Osteoblast (primary cell): ENCODE data around the gene PRR5L. TPM values are rescaled to one million over a fixed set of nuclear protein-coding genes. Genes with fewer than 3 reads are reported as not detected.

Experiments used
- DNase-seq: peaks from one replicate; pipeline ENCODE4 v3.0.0; 2011; ENCODE audit warnings: low spot score, mixed read lengths; ENCODE audit not compliant: insufficient read length; ENCODE audit errors: missing footprints
- H2AFZ ChIP-seq: 2 replicates; pipeline ENCODE4 v1.6.0; 2011; ENCODE audit warnings: mild to moderate bottlenecking, low read length
- H3K27ac ChIP-seq: 2 replicates; pipeline ENCODE4 v1.5.1; 2011; ENCODE audit warnings: mild to moderate bottlenecking, low read depth, low read length, moderate library complexity
- H3K27me3 ChIP-seq: 2 replicates; pipeline ENCODE4 v1.6.0; 2012; ENCODE audit warnings: mild to moderate bottlenecking, control low read depth, inconsistent platforms, low read length, moderate library complexity; ENCODE audit not compliant: insufficient read depth
- H3K36me3 ChIP-seq: 2 replicates; pipeline ENCODE4 v1.5.1; 2011; ENCODE audit warnings: mild to moderate bottlenecking, low read length, control low read depth, moderate library complexity; ENCODE audit not compliant: insufficient read depth
- H3K4me1 ChIP-seq: 2 replicates; pipeline ENCODE4 v1.5.1; 2011; ENCODE audit warnings: mild to moderate bottlenecking, low read length, control low read depth, moderate library complexity; ENCODE audit not compliant: insufficient read depth
- H3K4me2 ChIP-seq: 2 replicates; pipeline ENCODE4 v1.6.0; 2011; ENCODE audit warnings: mild to moderate bottlenecking, low read length; ENCODE audit not compliant: insufficient read depth
- H3K4me3 ChIP-seq: fragments of 200-600 bp; sonication (generic); 3 replicates; pipeline ENCODE4 v1.5.1; 2012; ENCODE audit warnings: mild to moderate bottlenecking, low read length, inconsistent platforms; ENCODE audit not compliant: insufficient read depth
- H3K79me2 ChIP-seq: 2 replicates; pipeline ENCODE4 v1.6.0; 2012; ENCODE audit warnings: mild to moderate bottlenecking, low read length, control low read depth, inconsistent platforms; ENCODE audit not compliant: insufficient read depth
- H3K9me3 ChIP-seq: 2 replicates; pipeline ENCODE4 v1.5.1; 2011; ENCODE audit warnings: low read depth, low read length, control low read depth
- H4K20me1 ChIP-seq: 2 replicates; pipeline ENCODE4 v1.6.0; 2012; ENCODE audit warnings: mild to moderate bottlenecking, low read length, control low read depth; ENCODE audit not compliant: insufficient read depth
- CTCF ChIP-seq: IDR thresholded peaks from 2 replicates; pipeline ENCODE4 v1.5.1; 2011; ENCODE audit warnings: mild to moderate bottlenecking, low read depth, low read length, moderate library complexity; ENCODE audit errors: extremely low read depth
- total RNA-seq: library from RNA; depleted of rRNA; stranded (reverse); fragments of >200 nt; gene quantifications from 2 replicates; pipeline ENCODE4 v1.2.3, GENCODE V29; 2012

PRR5L gene
- total RNA-seq, 1 donor, result 9.8 TPM

- H3K4me3 ChIP-seq, result peak overlapping the region; percentile 82
- no peaks in the 10 kb centered on the region for H3K9me3 ChIP-seq
- peak overlapping the region; percentile 88 for H2AFZ ChIP-seq
- H3K27me3 ChIP-seq, result peaks cover 3% of the 10 kb centered on the region
- H3K4me1 ChIP-seq, result peaks cover 22% of the 10 kb centered on the region
- peak; percentile 45 for TF ChIP-seq CTCF
- peaks cover 6% of the 10 kb centered on the region for H4K20me1 ChIP-seq
- H3K27ac ChIP-seq, result no peak overlapping the region
- DNase-seq, result peak; percentile 84
- no peaks in the 10 kb centered on the region for H3K79me2 ChIP-seq
- H3K36me3 ChIP-seq, result no peaks in the 10 kb centered on the region
- H3K4me2 ChIP-seq, result peak overlapping the region; percentile 91
Measured at GRCh38 chr11:36376888-36377758, 81.0 kb downstream of the PRR5L start.

GRCh38 chr11:36377759-36378564 is 81.9 kb downstream of the PRR5L start:
- H3K79me2 ChIP-seq, result no peaks in the 10 kb centered on the region
- H3K27ac ChIP-seq, result no peak overlapping the region
- H3K4me2 ChIP-seq, result peak overlapping the region; percentile 91
- DNase-seq, result peak; percentile 75
- H2AFZ ChIP-seq, result peak overlapping the region; percentile 88
- no peak for TF ChIP-seq CTCF
- peaks cover 3% of the 10 kb centered on the region for H3K27me3 ChIP-seq
- H4K20me1 ChIP-seq, result peaks cover 6% of the 10 kb centered on the region
- H3K36me3 ChIP-seq, result no peaks in the 10 kb centered on the region
- no peaks in the 10 kb centered on the region for H3K9me3 ChIP-seq
- peaks cover 13% of the 10 kb centered on the region for H3K4me1 ChIP-seq
- H3K4me3 ChIP-seq, result peak overlapping the region; percentile 82

GRCh38 chr11:36379653-36380052 is 83.6 kb downstream of the PRR5L start:
- H3K4me2 ChIP-seq, result no peak overlapping the region
- H3K27me3 ChIP-seq, result peaks cover 3% of the 10 kb centered on the region

More at GRCh38 chr11:36379653-36380052, 83.6 kb downstream of the PRR5L start:
- Histone ChIP-seq H3K79me2 (no peaks in the 10 kb centered on the region), H3K4me3 (no peak overlapping the region), H3K9me3 (no peaks in the 10 kb centered on the region), H2AFZ (no peak overlapping the region), H3K36me3 (no peaks in the 10 kb centered on the region), H3K27ac (no peak overlapping the region), H4K20me1 (peaks cover 6% of the 10 kb centered on the region), H3K4me1 (peaks cover 10% of the 10 kb centered on the region)
- DNase-seq, result no peak
- TF ChIP-seq CTCF, result no peak
